HepG2 (cell line): Measurements from ENCODE around the gene TSGA10. TPM values are rescaled to one million over a fixed set of nuclear protein-coding genes. Genes with fewer than 3 reads are reported as not detected.

ENCODE experiments used
- CBX1 ChIP-seq: IDR thresholded peaks from one replicate; pipeline ENCODE4 v1.6.1; 2016; ENCODE audit warnings: antibody characterized with exemption, low read depth
- HNF4G ChIP-seq, 2 experiments: sonication (generic) in 1 of 2; formaldehyde crosslinking in 1 of 2; IDR thresholded peaks; 2 replicates each; pipeline versions ENCODE4 v1.4.0 to v1.6.1; 2011 to 2020; ENCODE audit warnings: borderline replicate concordance in 2 of 2, low read depth in 2 of 2, mild to moderate bottlenecking in 2 of 2, low read length in 1 of 2, missing genetic modification reagents in 1 of 2, moderate library complexity in 1 of 2
- MEIS2 ChIP-seq: sonication (generic); formaldehyde crosslinking; IDR thresholded peaks from 2 replicates; pipeline ENCODE4 v1.9.0; 2021; ENCODE audit warnings: mild to moderate bottlenecking, missing genetic modification reagents
- RFXAP ChIP-seq: sonication (generic); formaldehyde crosslinking; IDR thresholded peaks from 2 replicates; pipeline ENCODE4 v1.4.0; 2020; ENCODE audit warnings: missing genetic modification reagents, borderline replicate concordance
- SP5 ChIP-seq: IDR thresholded peaks from 2 replicates; pipeline ENCODE4 v1.6.1; 2016; ENCODE audit warnings: low read depth, borderline replicate concordance
- SPEN ChIP-seq: sonication (generic); formaldehyde crosslinking; IDR thresholded peaks from 2 replicates; pipeline ENCODE4 v1.5.1; 2020; ENCODE audit warnings: low read depth, mild to moderate bottlenecking, missing genetic modification reagents
- ZBTB1 ChIP-seq: sonication (generic); formaldehyde crosslinking; IDR thresholded peaks from 2 replicates; pipeline ENCODE4 v1.4.0; 2020; ENCODE audit warnings: missing genetic modification reagents, borderline replicate concordance
- ZFP82 ChIP-seq: sonication (generic); formaldehyde crosslinking; IDR thresholded peaks from 2 replicates; pipeline ENCODE4 v1.5.1; 2020; ENCODE audit warnings: mild to moderate bottlenecking, missing genetic modification reagents, borderline replicate concordance
- ZKSCAN5 ChIP-seq: sonication (generic); formaldehyde crosslinking; IDR thresholded peaks from 2 replicates; pipeline ENCODE4 v1.5.1; 2020; ENCODE audit warnings: mild to moderate bottlenecking, missing genetic modification reagents
- ZNF367 ChIP-seq: sonication (generic); formaldehyde crosslinking; IDR thresholded peaks from 2 replicates; pipeline ENCODE4 v1.4.0; 2020; ENCODE audit warnings: missing genetic modification reagents, borderline replicate concordance
- polyA plus RNA-seq, 8 experiments: library from polyadenylated mRNA; depleted of rRNA in 3 of 8; stranded (reverse) in 7 of 8; unstranded in 1 of 8; fragments of >200 nt; fragmentation: Illumina TruSeq in 4 of 8; extraction: Trizol in 4 of 8; gene quantifications; 2 replicates each; pipeline versions ENCODE4 v1.2.1 to v1.2.3, GENCODE V29; 2011 to 2016; ENCODE audit warnings: low read depth in 4 of 8, missing spikeins in 1 of 8, mixed read lengths in 1 of 8; ENCODE audit not compliant: insufficient read depth in 1 of 8
- total RNA-seq, 5 experiments: library from RNA; depleted of rRNA; stranded (reverse); fragments of >200 nt; fragmentation: Illumina TruSeq; extraction: Trizol; gene quantifications; 2 replicates each; pipeline ENCODE4 v1.2.3, GENCODE V29; 2016; ENCODE audit warnings: low read depth in 1 of 5
- TF ChIP-seq, protein P1 (sequence below): sonication (generic); formaldehyde crosslinking; IDR thresholded peaks from 2 replicates; pipeline ENCODE4 v1.8.1; 2023; ENCODE audit warnings: missing genetic modification reagents, mild to moderate bottlenecking, borderline replicate concordance
- TF ChIP-seq, protein P2 (sequence below): IDR thresholded peaks from 2 replicates; pipeline ENCODE4 v1.6.1; 2016
- TF ChIP-seq, protein P3 (sequence below): sonication (generic); formaldehyde crosslinking; IDR thresholded peaks from 2 replicates; pipeline ENCODE4 v1.4.0; 2020; ENCODE audit warnings: missing genetic modification reagents
- TF ChIP-seq, protein P4 (sequence below): sonication (generic); formaldehyde crosslinking; IDR thresholded peaks from 2 replicates; pipeline ENCODE4 v1.5.0; 2020; ENCODE audit warnings: missing genetic modification reagents
- TF ChIP-seq, protein P5 (sequence below): sonication (generic); formaldehyde crosslinking; IDR thresholded peaks from 2 replicates; pipeline ENCODE4 v1.4.0; 2020; ENCODE audit warnings: missing genetic modification reagents

Gene TSGA10
- total and polyA plus RNA-seq, 2 of the 13 experiments (the other 11 are each of a cell fraction or from before 2014, with no cell fraction given) = 4.7 to 13.1 TPM

DNA sequence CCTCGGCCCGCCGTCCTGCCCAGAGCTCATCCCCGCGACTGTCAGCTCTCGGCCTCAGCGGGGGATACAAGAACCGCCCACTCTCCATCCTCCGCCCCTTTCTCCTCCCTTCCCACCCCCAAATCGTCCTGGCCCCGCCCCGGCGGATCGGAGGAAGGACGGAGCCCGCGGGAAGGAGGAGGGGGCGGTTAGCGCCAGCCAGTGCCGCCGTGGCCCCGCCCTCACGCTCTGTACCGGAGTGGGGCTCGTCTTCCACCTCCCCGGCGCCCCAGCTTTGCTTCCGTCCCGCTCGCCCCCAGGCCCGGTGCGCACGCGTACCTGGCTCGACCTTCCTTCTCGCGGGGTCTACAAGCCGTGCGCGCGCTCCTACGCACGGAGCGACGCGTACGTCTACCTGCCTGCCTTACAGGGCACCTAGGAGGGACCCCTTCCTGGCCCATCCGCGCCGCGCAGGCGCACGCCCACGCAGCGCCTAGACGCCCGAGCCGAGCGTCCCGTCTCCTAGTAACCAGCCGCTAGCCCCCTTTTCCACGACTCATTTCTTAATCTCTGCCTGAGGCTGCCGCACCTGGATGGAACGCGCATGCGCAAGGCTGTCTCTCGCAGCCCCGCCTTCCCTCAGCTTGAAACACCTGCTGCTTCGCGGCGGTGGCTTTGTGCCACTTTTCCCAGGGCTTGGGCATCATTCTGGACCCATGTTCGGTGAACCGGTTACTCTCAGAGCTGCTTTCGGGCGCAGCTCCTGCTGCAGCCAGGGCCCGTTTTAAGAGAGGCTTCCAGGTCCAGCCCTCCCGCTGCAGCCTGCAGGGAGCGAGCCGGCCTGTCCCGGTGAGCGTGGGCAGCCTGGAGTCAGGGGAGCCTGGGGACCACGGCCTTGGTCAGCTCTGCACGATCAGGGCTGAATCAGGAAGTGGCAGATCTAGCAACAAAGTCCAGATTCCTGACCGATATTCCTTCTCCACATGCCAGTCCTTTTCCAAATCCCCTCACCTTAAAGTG, 13.3 kb downstream of the TSGA10 start, which contains the start of gene C2orf15 (continued):
- TF ChIP-seq ZNF367 (CRISPR knock-in tag) (peak; percentile 24; the same call in 1 of the 2 replicates), SP5 (peak; percentile 86), HNF4G (IDR thresholded peaks at IDR 0.05; ENCODE audit: borderline replicate concordance, low read depth, low read length) (no peak), HNF4G (CRISPR knock-in tag; IDR thresholded peaks at IDR 0.05; ENCODE audit: borderline replicate concordance, low read depth) (peak; percentile 45), ZFP82 (CRISPR knock-in tag) (no peak), MEIS2 (CRISPR knock-in tag) (0 out of 2 replicates have a peak, but pooled peaks have one; percentile 64), CBX1 (peak; percentile 67), RFXAP (CRISPR knock-in tag) (0 out of 2 replicates have a peak, but pooled peaks have one; percentile 9), SPEN (CRISPR knock-in tag) (peak; percentile 87), ZBTB1 (CRISPR knock-in tag) (no peak; the same call in 1 of the 2 replicates), ZKSCAN5 (0 out of 2 replicates have a peak, but pooled peaks have one; percentile 50)
- TF ChIP-seq, protein P1, sequence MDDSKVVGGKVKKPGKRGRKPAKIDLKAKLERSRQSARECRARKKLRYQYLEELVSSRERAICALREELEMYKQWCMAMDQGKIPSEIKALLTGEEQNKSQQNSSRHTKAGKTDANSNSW = peak; percentile 93; the same call in 1 of the 2 replicates
- TF ChIP-seq, protein P2, sequence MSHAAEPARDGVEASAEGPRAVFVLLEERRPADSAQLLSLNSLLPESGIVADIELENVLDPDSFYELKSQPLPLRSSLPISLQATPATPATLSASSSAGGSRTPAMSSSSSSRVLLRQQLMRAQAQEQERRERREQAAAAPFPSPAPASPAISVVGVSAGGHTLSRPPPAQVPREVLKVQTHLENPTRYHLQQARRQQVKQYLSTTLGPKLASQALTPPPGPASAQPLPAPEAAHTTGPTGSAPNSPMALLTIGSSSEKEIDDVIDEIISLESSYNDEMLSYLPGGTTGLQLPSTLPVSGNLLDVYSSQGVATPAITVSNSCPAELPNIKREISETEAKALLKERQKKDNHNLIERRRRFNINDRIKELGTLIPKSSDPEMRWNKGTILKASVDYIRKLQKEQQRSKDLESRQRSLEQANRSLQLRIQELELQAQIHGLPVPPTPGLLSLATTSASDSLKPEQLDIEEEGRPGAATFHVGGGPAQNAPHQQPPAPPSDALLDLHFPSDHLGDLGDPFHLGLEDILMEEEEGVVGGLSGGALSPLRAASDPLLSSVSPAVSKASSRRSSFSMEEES (CRISPR knock-in tag) = no peak
- TF ChIP-seq, protein P3, sequence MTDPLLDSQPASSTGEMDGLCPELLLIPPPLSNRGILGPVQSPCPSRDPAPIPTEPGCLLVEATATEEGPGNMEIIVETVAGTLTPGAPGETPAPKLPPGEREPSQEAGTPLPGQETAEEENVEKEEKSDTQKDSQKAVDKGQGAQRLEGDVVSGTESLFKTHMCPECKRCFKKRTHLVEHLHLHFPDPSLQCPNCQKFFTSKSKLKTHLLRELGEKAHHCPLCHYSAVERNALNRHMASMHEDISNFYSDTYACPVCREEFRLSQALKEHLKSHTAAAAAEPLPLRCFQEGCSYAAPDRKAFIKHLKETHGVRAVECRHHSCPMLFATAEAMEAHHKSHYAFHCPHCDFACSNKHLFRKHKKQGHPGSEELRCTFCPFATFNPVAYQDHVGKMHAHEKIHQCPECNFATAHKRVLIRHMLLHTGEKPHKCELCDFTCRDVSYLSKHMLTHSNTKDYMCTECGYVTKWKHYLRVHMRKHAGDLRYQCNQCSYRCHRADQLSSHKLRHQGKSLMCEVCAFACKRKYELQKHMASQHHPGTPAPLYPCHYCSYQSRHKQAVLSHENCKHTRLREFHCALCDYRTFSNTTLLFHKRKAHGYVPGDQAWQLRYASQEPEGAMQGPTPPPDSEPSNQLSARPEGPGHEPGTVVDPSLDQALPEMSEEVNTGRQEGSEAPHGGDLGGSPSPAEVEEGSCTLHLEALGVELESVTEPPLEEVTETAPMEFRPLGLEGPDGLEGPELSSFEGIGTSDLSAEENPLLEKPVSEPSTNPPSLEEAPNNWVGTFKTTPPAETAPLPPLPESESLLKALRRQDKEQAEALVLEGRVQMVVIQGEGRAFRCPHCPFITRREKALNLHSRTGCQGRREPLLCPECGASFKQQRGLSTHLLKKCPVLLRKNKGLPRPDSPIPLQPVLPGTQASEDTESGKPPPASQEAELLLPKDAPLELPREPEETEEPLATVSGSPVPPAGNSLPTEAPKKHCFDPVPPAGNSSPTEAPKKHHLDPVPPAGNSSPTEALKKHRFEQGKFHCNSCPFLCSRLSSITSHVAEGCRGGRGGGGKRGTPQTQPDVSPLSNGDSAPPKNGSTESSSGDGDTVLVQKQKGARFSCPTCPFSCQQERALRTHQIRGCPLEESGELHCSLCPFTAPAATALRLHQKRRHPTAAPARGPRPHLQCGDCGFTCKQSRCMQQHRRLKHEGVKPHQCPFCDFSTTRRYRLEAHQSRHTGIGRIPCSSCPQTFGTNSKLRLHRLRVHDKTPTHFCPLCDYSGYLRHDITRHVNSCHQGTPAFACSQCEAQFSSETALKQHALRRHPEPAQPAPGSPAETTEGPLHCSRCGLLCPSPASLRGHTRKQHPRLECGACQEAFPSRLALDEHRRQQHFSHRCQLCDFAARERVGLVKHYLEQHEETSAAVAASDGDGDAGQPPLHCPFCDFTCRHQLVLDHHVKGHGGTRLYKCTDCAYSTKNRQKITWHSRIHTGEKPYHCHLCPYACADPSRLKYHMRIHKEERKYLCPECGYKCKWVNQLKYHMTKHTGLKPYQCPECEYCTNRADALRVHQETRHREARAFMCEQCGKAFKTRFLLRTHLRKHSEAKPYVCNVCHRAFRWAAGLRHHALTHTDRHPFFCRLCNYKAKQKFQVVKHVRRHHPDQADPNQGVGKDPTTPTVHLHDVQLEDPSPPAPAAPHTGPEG = peak; percentile 69
- TF ChIP-seq, protein P4, sequence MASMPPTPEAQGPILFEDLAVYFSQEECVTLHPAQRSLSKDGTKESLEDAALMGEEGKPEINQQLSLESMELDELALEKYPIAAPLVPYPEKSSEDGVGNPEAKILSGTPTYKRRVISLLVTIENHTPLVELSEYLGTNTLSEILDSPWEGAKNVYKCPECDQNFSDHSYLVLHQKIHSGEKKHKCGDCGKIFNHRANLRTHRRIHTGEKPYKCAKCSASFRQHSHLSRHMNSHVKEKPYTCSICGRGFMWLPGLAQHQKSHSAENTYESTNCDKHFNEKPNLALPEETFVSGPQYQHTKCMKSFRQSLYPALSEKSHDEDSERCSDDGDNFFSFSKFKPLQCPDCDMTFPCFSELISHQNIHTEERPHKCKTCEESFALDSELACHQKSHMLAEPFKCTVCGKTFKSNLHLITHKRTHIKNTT = no peak
- TF ChIP-seq, protein P5, sequence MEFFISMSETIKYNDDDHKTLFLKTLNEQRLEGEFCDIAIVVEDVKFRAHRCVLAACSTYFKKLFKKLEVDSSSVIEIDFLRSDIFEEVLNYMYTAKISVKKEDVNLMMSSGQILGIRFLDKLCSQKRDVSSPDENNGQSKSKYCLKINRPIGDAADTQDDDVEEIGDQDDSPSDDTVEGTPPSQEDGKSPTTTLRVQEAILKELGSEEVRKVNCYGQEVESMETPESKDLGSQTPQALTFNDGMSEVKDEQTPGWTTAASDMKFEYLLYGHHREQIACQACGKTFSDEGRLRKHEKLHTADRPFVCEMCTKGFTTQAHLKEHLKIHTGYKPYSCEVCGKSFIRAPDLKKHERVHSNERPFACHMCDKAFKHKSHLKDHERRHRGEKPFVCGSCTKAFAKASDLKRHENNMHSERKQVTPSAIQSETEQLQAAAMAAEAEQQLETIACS (CRISPR knock-in tag) = peak; percentile 91
